GM23338 (cell line): ENCODE results near the gene PARD3.

Experiments used
- EZH2 ChIP-seq: fragments of 200-600 bp; sonication (generic); IDR thresholded peaks from one replicate; pipeline ENCODE4 v1.8.0; 2017; ENCODE audit warnings: antibody characterized with exemption, mild to moderate bottlenecking, low read depth; ENCODE audit not compliant: unreplicated experiment
- POLR2AphosphoS5 ChIP-seq: IDR thresholded peaks from 2 replicates; pipeline ENCODE4 v1.6.1; 2016; ENCODE audit warnings: antibody characterized with exemption, low read depth
- STAT1 ChIP-seq: IDR thresholded peaks from one replicate; pipeline ENCODE4 v1.6.1; 2016; ENCODE audit warnings: antibody characterized with exemption; ENCODE audit not compliant: unreplicated experiment
- TF ChIP-seq, protein P1 (sequence below): IDR thresholded peaks from one replicate; pipeline ENCODE4 v1.6.1; 2018; ENCODE audit warnings: antibody characterized with exemption; ENCODE audit not compliant: unreplicated experiment
- TF ChIP-seq, protein P2 (sequence below), 2 experiments: fragments of 200-600 bp in 1 of 2; sonication (generic) in 1 of 2; conservative IDR thresholded peaks; 2 replicates each; pipeline versions ENCODE4 v1.5.1 to v1.6.1; 2016 to 2017; ENCODE audit warnings: antibody characterized with exemption in 2 of 2, low read depth in 2 of 2, mild to moderate bottlenecking in 2 of 2, moderate library complexity in 1 of 2
- TF ChIP-seq, protein P3 (sequence below): IDR thresholded peaks from 2 replicates; pipeline ENCODE4 v1.6.1; 2016; ENCODE audit warnings: antibody characterized with exemption

DNA sequence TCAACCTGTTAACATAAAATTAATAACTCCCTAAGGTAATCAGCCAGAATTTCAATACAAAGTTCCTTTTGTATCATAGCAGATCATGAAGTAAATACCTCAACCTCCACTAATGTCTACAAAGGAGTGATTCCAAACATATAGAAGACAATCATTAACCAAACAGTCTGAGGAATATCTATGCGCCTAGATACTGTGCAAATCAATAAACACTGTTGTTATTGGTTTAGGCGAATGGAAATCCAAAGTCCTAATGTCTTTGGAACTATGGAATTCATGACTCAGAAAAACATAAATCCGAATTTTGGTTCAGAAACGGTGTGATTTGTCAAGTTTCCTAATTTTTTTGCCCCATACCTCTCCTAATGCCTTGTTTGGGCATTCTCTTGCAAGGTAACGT is 469.7 kb downstream of the PARD3 start:
- TF ChIP-seq, protein P1, sequence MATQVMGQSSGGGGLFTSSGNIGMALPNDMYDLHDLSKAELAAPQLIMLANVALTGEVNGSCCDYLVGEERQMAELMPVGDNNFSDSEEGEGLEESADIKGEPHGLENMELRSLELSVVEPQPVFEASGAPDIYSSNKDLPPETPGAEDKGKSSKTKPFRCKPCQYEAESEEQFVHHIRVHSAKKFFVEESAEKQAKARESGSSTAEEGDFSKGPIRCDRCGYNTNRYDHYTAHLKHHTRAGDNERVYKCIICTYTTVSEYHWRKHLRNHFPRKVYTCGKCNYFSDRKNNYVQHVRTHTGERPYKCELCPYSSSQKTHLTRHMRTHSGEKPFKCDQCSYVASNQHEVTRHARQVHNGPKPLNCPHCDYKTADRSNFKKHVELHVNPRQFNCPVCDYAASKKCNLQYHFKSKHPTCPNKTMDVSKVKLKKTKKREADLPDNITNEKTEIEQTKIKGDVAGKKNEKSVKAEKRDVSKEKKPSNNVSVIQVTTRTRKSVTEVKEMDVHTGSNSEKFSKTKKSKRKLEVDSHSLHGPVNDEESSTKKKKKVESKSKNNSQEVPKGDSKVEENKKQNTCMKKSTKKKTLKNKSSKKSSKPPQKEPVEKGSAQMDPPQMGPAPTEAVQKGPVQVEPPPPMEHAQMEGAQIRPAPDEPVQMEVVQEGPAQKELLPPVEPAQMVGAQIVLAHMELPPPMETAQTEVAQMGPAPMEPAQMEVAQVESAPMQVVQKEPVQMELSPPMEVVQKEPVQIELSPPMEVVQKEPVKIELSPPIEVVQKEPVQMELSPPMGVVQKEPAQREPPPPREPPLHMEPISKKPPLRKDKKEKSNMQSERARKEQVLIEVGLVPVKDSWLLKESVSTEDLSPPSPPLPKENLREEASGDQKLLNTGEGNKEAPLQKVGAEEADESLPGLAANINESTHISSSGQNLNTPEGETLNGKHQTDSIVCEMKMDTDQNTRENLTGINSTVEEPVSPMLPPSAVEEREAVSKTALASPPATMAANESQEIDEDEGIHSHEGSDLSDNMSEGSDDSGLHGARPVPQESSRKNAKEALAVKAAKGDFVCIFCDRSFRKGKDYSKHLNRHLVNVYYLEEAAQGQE: no peak
- TF ChIP-seq, protein P2, sequence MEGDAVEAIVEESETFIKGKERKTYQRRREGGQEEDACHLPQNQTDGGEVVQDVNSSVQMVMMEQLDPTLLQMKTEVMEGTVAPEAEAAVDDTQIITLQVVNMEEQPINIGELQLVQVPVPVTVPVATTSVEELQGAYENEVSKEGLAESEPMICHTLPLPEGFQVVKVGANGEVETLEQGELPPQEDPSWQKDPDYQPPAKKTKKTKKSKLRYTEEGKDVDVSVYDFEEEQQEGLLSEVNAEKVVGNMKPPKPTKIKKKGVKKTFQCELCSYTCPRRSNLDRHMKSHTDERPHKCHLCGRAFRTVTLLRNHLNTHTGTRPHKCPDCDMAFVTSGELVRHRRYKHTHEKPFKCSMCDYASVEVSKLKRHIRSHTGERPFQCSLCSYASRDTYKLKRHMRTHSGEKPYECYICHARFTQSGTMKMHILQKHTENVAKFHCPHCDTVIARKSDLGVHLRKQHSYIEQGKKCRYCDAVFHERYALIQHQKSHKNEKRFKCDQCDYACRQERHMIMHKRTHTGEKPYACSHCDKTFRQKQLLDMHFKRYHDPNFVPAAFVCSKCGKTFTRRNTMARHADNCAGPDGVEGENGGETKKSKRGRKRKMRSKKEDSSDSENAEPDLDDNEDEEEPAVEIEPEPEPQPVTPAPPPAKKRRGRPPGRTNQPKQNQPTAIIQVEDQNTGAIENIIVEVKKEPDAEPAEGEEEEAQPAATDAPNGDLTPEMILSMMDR (conservative IDR thresholded peaks at IDR 0.05; ENCODE audit: low read depth in 2 of 2): no peak
- TF ChIP-seq, protein P3, sequence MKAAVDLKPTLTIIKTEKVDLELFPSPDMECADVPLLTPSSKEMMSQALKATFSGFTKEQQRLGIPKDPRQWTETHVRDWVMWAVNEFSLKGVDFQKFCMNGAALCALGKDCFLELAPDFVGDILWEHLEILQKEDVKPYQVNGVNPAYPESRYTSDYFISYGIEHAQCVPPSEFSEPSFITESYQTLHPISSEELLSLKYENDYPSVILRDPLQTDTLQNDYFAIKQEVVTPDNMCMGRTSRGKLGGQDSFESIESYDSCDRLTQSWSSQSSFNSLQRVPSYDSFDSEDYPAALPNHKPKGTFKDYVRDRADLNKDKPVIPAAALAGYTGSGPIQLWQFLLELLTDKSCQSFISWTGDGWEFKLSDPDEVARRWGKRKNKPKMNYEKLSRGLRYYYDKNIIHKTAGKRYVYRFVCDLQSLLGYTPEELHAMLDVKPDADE: no peak
- TF ChIP-seq POLR2AphosphoS5: no peak
- no peak for TF ChIP-seq EZH2
- no peak for TF ChIP-seq STAT1
